ENCODE measurements around the gene CYP2D6.
"Not testable (repeated sequence)": the region's sequence is repeated elsewhere in the genome, so short reads cannot be mapped to it uniquely, and the experiment has no call there.

Gene CYP2D6

DNA sequence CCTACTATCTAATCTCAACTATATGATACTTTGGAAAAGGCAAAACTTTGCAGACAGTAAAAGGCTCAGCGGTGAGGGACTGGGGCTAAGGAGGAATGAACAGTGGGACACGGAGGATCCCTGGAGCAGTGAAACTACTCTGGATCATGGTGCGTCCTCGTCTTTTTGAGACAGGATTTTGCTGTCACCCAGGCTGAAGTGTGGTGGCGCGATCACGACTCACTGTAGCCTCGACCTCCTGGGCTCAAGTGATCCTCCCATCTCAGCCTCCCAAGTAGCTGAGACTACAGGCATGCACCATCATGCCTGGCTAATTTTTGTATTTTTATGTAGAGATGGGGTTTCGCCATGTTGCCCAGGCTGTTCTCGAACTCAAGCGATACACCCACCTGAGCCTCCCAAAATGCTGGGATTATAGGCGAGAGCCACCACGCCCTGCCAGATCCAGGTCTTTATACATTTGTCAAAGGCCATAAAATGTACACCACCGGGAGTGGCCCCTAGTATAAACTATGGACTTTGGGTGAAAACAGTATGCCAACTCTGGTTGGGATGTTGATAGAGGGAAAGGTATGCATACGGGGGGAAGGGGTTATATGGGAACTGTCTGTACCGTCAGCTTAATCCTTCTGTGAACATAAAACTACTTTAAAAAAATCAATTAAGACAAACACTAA lies 28.0 kb upstream of the CYP2D6 start:
- in situ Hi-C loops (cut with MboI; ENCODE audit: low sequenced_read_pairs): no loop called here

DNA sequence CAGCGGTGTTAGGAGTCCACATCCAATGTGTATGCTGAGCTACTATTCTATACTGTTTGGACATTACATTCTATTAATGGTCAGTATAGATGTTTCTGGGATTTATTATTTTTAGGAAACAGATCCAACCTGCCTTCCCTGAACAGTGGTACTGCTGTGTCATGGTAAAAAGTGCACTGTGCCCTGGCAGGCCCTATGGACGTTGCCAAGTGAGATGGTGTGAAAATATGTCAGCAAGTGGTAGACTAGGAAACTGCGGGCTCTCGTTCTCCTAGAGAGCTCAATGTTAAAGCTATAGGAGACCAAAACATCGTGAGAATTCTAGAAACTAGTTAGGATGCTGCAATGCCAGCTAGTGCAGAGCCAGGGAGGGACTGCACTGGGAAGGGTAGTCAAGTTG lies 26.0 kb upstream of the CYP2D6 start:
- in situ Hi-C loops (cut with MboI; ENCODE audit: low sequenced_read_pairs): no loop called here

DNA sequence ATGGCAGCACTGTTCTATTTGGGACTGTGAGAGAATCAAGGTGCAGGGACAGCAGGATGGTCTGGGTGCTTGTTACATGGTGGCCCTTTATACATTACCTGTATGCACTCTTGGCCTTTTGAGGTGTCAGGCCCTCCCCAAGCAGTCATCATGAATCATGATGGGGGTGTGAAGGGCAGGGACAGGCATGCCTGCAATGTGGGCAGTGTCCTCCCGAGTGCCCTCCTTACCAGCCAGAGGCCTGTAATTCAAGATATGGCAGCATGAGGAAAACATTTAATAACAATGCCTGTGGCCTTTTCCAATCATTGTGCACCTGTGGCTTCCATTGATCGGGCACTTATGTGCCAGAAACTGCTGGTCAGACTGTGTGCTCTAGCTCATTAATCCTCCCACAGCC lies 25.5 kb upstream of the CYP2D6 start:
- in situ Hi-C loops (cut with MboI; ENCODE audit: low sequenced_read_pairs): no loop called here

DNA sequence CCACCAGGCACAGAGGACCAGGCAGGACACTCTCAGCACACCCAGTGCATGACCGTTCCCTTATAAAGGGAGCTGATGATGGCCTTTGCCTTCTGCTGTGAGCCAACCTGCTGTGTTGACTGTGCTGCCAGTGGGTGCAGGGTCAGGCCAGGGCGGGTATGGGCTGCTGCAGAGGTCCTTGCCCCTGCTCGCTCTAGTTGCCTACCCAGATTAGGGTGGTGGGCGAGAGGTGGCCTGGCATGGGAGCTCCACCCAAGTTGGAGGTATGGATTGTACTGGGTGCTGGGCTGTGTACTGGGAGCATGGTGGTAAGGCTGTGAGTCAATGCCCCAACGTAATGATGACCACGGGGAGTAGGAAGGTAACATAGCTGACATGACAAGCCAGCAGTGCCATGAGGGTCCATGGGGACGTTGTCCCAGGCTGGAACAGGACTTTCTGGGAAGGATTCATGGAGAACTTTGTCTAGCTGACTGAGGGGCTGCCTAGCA lies 24.5 kb upstream of the CYP2D6 start:
- in situ Hi-C loops (cut with MboI; ENCODE audit: low sequenced_read_pairs): no loop called here

DNA sequence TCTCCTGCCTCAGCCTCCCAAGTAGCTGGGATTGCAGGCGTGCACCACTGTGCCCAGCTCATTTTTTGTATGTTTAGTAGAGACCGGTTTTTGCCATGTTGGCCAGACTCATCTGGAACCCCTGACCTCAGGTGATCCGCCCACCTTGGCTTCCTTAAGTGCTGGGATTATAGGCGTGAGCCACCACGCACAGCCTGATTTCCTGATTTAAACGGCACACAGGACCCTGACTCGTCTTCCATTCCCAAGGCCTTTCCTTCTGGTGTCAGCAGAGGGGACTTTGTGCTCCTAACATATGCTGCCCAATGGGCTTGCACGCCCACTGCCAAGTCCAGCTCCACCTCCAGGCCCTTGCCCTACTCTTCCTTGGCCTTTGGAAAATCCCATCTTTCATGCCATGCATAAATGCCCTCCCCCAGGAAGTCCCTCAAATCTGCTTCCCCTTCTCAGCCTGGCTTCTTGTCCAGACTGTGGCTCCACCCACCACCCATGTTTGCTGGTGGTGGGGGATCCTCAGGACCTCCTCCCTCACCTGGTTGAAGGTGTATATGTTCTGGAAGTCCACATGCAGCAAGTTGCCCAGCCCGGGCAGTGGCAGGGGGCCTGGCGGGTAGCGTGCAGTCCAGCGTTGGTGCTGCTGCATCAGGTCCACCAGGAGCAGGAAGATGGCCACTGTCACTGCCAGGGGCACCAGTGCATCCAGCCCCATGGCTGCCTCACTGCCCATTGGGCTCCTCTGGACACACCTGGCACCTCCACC lies 23.9 kb upstream of the CYP2D6 start:
- in situ Hi-C loops (cut with MboI; ENCODE audit: low sequenced_read_pairs): no loop called here

DNA sequence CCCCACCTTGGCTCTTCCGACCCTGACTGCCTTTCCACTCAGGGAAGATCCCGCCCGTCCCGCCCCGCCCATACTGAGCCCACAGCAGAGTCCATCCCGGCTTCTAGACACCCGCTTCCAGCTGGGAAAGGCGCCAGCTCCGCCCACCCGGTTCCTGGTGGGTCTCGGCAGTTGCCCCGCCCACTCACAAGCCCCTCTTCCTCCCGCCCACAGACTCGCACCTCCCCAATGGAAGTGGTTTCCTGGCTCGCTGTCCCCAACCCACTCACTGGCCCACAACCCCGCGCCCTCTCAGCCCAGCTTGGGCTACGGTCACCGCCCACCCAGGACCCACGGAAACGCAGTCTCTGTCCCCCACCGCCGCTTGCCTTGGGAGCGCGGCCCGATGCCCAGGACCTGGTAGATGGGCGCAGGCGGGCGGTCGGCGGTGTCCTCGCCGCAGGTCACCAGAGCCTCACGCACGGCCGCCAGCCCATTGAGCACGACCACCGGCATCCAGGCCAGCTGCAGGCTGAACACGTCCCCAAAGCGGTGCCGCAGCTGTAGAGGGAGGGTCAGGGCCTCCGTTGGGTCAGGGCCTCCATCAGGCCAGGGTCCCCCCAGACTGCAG lies 22.2 kb upstream of the CYP2D6 start:
- in situ Hi-C loops (cut with MboI; ENCODE audit: low sequenced_read_pairs): no loop called here

DNA sequence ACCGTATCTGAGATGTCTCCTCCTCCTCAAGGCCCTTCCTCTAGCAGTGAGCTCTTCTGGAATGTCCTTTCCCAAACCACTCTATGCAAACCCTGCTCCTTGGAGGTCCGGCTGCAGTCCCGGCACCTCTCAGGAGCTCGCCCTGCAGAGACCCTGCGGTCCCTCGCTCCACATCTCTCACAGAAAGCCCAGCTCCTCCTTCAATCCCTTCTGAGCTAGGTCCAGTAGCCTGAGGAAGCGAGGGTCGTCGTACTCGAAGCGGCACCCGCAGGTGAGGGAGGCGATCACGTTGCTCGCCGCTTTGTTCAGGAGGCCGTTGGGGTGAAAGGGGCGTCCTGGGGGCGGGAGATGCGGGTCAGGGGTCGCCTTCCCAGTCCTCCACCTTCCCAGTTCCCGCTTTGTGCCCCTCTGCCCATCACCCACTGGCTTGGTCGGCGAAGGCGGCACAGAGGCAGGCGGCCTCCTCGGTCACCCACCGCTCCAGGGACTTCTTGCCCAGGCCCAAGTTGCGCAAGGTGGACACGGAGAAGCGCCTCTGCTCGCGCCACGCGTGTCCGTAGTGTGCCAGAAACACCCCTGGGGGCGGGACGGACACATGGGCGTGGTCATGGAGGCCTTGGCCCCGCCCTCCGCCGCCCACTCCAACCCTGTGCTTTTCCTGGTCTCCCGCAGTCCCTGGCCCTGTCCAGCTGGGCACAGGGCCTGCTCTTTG lies 21.5 kb upstream of the CYP2D6 start:
- in situ Hi-C loops (cut with MboI; ENCODE audit: low sequenced_read_pairs): no loop called here

DNA sequence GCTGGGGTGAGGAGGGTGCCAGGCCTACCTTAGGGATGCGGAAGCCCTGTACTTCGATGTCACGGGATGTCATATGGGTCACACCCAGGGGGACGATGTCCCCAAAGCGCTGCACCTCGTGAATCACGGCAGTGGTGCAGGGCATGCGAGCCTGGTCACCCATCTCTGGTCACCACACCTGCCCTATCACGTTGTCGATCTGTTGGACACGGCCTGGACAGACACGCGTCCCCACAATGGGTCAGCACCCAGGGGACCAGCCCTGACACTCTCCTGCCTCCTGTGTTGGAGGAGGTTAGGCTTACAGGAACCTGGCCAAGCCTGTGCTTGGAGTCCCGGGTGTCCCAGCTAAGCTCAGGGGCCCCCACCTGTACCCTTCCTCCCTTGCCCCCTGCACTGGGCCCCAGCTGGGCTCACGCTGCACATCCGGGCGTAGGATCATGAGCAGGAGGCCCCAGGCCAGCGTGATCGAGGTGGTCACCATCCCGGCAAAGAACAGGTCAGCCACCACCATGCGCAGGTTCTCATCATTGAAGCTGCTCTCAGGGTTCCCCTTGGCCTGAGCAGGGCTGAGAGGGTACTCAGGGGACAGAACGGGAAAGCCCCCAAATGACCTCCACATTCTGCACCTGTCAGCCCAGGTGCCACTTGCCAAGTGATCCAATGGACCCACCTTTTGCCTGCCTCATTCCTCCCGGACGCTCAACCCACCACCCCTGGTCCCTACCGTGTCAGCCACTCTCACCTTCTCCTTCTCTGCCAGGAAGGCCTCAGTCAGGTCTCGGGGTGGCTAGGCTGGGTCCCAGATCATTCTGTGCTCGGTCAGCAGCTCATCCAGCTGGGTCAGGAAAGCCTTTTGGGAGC lies 20.3 kb upstream of the CYP2D6 start:
- in situ Hi-C loops (cut with MboI; ENCODE audit: low sequenced_read_pairs): no loop called here

DNA sequence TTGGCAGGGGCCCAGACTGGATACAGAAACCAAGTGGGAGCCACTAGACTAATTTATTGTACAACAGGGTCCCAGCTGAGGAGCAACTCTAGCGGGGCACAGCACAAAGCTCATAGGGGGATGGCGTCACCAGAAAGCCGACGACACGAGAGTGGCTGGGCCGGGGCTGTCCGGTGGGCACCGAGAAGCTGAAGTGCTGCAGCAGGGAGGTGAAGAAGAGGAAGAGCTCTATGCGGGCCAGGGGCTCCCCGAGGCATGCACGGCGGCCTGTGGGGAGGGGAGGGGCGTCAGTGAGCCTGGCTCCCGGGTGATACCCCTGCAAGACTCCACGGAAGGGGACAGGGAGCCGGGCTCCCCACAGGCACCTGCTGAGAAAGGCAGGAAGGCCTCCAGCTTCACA lies 19.2 kb upstream of the CYP2D6 start:
- in situ Hi-C loops (cut with MboI; ENCODE audit: low sequenced_read_pairs): not testable (repeated sequence)

DNA sequence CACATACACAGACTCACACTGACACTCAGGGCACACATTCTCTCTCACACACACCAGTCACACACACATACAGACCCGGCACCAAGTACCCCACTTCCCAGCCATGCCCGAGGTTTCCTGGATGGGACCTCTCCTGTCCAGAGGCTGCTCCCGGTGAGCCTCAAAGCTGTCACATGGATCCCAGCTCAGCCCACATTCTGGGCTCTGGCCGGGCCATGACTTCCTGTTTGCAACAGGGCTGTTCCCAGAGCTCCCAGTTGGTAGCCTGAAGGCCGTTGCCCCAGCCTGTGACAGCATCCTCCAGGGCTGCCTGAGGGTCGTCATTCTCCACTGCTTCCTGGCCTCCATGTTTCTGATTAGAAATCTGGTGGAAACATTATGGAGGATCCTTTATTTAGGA lies 14.6 kb upstream of the CYP2D6 start:
- in situ Hi-C loops (cut with MboI; ENCODE audit: low sequenced_read_pairs): no loop called here

DNA sequence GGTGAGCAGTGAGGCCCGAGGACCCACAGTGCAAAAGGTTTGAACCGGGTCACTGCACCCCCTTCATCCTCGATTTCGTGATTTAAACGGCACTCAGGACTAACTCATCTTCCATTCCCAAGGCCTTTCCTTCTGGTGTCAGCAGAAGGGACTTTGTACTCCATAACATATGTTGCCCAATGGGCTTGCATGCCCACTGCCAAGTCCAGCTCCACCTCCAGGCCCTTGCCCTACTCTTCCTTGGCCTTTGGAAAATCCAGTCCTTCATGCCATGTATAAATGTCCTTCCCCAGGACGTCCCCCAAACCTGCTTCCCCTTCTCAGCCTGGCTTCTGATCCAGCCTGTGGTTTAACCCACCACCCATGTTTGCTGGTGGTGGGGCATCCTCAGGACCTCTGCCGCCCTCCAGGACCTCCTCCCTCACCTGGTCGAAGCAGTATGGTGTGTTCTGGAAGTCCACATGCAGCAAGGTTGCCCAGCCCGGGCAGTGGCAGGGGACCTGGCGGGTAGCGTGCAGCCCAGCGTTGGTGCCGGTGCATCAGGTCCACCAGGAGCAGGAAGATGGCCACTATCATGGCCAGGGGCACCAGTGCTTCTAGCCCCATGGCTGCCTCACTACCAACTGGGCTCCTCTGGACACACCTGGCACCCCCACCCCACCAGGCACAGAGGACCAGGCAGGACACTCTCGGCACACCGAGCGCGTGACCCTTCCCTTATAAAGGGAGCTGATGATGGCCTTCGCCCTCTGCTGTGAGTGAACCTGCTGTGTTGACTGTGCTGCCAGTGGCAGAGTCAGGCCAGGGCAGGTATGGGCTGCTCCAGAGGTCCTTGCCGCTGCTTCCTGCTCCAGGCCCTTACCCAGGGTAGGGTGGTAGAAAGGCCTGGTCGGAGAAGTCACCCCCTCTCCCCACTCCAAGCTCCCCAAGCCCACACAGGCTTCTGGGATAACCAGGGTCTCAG lies 13.5 kb upstream of the CYP2D6 start:
- in situ Hi-C loops (cut with MboI; ENCODE audit: low sequenced_read_pairs): not testable (repeated sequence)

DNA sequence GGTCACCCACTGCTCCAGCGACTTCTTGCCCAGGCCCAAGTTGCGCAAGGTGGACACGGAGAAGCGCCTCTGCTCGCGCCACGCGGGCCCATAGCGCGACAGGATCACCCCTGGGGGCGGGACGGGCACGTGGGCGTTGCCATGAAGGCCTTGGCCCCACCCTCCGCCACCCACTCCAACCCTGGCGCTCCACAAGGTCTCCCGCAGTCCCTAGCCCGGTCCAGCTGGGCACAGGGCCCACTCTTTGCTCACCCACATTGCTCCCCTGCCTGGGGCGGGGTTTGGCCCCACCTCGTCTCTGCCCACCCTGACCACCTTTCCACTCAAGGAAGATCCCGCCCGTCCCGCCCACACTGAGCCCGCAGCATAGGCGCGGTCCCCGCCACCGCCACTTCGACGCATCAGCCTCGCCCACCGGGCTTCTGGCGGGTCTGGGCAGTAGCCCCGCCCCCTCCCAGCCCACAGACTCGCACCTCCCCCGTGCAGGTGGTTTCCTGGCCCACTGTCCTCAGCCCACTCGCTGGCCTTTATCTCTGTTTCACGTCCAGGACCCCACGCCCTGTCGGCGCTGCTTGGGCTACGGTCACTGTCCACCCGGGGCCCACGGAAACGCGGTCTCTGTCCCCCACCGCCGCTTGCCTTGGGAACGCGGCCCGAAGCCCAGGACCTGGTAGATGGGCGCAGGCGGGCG lies 12.3 kb upstream of the CYP2D6 start:
- in situ Hi-C loops (cut with MboI; ENCODE audit: low sequenced_read_pairs): no loop called here

DNA sequence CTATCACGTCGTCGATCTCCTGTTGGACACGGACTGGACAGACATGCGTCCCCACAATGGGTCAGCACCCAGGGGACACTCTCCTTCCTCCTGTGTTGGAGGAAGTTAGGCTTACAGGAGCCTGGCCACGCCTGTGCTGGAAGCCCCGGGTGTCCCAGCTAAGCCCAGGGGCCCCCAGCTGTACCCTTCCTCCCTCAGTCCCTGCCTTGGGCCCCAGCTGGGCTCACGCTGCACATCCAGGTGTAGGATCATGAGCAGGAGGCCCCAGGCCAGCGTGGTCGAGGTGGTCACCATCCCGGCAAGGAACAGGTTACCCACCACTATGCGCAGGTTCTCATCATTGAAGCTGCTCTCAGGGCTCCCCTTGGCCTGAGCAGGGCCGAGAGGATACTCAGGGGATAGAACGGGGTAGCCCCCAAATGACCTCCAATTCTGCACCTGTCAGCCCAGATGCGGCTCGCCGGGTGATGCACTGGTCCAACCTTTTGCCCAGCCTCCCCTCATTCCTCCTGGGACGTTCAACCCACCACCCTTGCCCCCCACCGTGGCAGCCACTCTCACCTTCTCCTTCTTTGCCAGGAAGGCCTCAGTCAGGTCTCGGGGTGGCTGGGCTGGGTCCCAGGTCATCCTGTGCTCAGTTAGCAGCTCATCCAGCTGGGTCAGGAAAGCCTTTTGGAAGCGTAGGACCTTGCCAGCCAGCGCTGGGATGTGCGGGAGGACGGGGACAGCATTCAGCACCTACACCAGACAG lies 10.9 kb upstream of the CYP2D6 start:
- in situ Hi-C loops (cut with MboI; ENCODE audit: low sequenced_read_pairs): not testable (repeated sequence)

DNA sequence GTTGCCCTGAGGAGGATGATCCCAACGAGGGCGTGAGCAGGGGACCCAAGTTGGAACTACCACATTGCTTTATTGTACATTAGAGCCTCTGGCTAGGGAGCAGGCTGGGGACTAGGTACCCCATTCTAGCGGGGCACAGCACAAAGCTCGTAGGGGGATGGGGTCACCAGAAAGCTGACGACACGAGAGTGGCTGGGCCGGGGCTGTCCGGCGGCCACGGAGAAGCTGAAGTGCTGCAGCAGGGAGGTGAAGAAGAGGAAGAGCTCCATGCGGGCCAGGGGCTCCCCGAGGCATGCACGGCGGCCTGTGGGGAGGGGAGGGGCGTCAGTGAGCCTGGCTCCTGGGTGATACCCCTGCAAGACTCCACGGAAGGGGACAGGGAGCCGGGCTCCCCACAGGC lies 9.5 kb upstream of the CYP2D6 start:
- in situ Hi-C loops (cut with MboI; ENCODE audit: low sequenced_read_pairs): not testable (repeated sequence)

DNA sequence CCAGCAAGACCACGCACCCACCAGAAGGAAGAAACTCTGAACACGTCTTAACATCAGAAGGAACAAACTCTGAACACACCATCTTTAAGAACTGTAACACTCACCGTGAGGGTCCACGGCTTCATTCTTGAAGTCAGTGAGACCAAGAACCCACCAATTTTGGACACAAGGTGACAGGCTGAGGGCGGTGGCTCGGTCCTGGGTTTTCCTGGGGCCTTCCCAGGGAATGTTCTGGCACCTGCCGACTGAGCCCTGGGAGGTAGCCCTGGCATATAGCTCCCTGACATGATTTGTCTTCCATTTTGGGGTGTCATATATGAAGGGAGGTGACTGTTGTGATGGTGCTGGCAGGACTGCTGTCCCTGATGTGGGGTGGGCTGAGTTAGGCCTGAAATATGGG lies 8.9 kb upstream of the CYP2D6 start:
- in situ Hi-C loops (cut with MboI; ENCODE audit: low sequenced_read_pairs): not testable (repeated sequence)

DNA sequence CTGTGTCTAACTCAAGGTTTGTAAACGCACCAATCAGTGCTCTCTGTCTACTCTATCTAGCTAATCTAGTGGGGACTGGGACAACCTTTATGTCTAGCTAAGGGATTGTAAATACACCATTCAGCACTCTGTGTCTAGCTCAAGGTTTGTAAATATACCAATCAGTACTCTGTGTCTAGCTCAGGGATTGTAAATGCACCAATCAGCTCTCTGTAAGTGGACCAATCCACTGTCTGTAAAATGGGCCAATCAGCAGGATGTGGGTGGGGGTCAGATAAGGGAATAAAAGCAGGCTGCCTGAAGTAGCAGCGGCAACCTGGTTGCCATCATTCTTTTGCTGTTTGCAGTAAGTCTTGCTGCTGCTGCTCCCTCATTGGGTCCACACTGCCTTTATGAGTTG lies 8.4 kb upstream of the CYP2D6 start:
- in situ Hi-C loops (cut with MboI; ENCODE audit: low sequenced_read_pairs): no loop called here

DNA sequence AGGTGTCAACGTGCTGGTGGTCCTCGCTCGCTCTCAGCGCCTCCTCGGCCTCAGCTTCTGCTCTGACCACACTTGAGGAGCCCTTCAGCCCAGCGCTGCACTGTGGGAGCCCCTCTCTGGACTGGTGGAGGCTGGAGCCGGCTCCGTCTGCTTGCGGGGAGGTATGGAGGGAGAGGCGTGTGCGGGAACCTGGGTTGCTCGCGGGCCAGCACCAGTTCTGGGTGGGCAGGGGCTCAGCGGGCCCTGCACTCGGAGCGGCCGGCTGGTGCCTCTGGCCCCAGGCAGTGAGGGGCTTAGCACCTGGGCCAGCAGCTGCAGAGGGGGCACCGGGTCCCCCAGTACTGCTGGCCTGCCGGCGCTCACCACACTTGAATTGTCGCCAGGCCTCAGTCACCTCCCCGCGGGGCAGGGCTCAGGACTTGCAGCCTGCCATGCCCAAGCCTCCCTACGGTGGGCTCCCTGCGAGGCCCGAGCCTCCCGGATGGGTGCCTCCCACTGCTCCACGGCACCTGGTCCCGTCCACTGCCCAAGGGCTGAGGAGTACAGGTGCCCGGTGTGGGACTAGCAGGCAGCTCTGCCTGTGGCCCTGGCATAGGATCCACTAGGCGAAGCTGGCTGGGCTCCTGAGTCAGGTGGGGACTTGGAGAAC lies 7.6 kb upstream of the CYP2D6 start:
- in situ Hi-C loops (cut with MboI; ENCODE audit: low sequenced_read_pairs): no loop called here

DNA sequence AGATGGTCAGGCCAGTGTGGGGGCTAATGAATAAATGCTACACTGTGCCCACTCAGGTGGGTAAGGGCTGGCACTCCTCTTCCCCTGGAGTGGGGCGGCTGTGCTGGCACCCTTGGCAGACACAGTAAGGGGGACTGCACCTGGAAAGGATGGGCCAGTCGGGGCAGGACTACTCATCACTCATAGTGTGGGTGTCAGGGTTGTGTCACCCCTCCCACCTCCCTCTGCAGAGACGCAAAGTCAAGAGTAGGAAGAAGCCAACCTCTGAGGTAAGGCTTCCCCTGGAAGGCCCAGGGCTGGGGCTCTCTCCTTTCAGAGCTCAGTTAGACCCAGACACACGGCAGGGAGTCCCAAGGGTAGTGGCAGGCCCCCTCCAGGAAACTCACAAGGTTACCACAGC lies 5.1 kb upstream of the CYP2D6 start:
- in situ Hi-C loops (cut with MboI; ENCODE audit: low sequenced_read_pairs): not testable (repeated sequence)

Measured in hTERT RPE-1 (cell line).